SK-N-SH (cell line): ENCODE measurements around the gene PLAU.

ENCODE experiments used
- CHD2 ChIP-seq: fragments of 150-350 bp; IDR thresholded peaks from 2 replicates; pipeline ENCODE4 v1.6.1; 2018; ENCODE audit warnings: low read length; ENCODE audit not compliant: partially characterized antibody
- ELF1 ChIP-seq: IDR thresholded peaks from 2 replicates; pipeline ENCODE4 v1.4.0; 2012
- EP300 ChIP-seq, 2 experiments: IDR thresholded peaks; 2 replicates each; pipeline versions ENCODE4 v1.4.0 to v1.6.1; 2012; ENCODE audit warnings: borderline replicate concordance in 1 of 2, low read depth in 1 of 2, low read length in 1 of 2
- FOXJ3 ChIP-seq: sonication (generic); formaldehyde crosslinking; IDR thresholded peaks from 2 replicates; pipeline ENCODE4 v1.5.1; 2020; ENCODE audit warnings: mild to moderate bottlenecking, missing genetic modification reagents
- JUND ChIP-seq: IDR thresholded peaks from 2 replicates; pipeline ENCODE4 v1.4.0; 2012
- MAX ChIP-seq: IDR thresholded peaks from 2 replicates; pipeline ENCODE4 v1.4.0; 2012; ENCODE audit warnings: low read depth
- NFIC ChIP-seq: IDR thresholded peaks from 2 replicates; pipeline ENCODE4 v1.4.0; 2012; ENCODE audit warnings: borderline replicate concordance
- RFX5 ChIP-seq: IDR thresholded peaks from 2 replicates; pipeline ENCODE4 v1.6.1; 2012; ENCODE audit warnings: mild to moderate bottlenecking, improper control_type of control experiment, low read length
- TCF12 ChIP-seq: IDR thresholded peaks from 2 replicates; pipeline ENCODE4 v1.4.0; 2012
- TEAD4 ChIP-seq: IDR thresholded peaks from 2 replicates; pipeline ENCODE4 v1.4.0; 2012; ENCODE audit warnings: mild to moderate bottlenecking, borderline replicate concordance; ENCODE audit not compliant: insufficient read depth
- ZBTB33 ChIP-seq: IDR thresholded peaks from 2 replicates; pipeline ENCODE4 v1.4.0; 2012; ENCODE audit warnings: low read depth, borderline replicate concordance
- TF ChIP-seq, protein P1 (sequence below): fragments of 200-600 bp; sonication (generic); IDR thresholded peaks from 2 replicates; pipeline ENCODE4 v1.6.1; 2017; ENCODE audit warnings: antibody characterized with exemption, mild to moderate bottlenecking, moderate library complexity

GRCh38 chr10:73910401-73910763 is 550 bp upstream of the PLAU start:
- no peak for TF ChIP-seq CHD2
- TF ChIP-seq EP300 (IDR thresholded peaks at IDR 0.05; ENCODE audit: borderline replicate concordance in 1 of 2, low read depth in 1 of 2, low read length in 1 of 2): no peak
- TF ChIP-seq TEAD4: no peak
- no peak for TF ChIP-seq ZBTB33
- TF ChIP-seq, protein P1, sequence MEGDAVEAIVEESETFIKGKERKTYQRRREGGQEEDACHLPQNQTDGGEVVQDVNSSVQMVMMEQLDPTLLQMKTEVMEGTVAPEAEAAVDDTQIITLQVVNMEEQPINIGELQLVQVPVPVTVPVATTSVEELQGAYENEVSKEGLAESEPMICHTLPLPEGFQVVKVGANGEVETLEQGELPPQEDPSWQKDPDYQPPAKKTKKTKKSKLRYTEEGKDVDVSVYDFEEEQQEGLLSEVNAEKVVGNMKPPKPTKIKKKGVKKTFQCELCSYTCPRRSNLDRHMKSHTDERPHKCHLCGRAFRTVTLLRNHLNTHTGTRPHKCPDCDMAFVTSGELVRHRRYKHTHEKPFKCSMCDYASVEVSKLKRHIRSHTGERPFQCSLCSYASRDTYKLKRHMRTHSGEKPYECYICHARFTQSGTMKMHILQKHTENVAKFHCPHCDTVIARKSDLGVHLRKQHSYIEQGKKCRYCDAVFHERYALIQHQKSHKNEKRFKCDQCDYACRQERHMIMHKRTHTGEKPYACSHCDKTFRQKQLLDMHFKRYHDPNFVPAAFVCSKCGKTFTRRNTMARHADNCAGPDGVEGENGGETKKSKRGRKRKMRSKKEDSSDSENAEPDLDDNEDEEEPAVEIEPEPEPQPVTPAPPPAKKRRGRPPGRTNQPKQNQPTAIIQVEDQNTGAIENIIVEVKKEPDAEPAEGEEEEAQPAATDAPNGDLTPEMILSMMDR: no peak
- TF ChIP-seq MAX: no peak
- no peak for TF ChIP-seq RFX5
- no peak for TF ChIP-seq JUND
- no peak for TF ChIP-seq TCF12
- no peak for TF ChIP-seq NFIC
- TF ChIP-seq ELF1: no peak
- TF ChIP-seq FOXJ3 (CRISPR knock-in tag): no peak
